HEK293 (cell line): Measurements from ENCODE around the gene WDR64.

Experiments
- BCL11B ChIP-seq: fragments of 450-650 bp; formaldehyde crosslinking; IDR thresholded peaks from 2 replicates; pipeline ENCODE4 v1.5.1; 2016; ENCODE audit warnings: low read depth, missing biosample characterization, missing genetic modification characterization
- GFI1B ChIP-seq: fragments of 450-650 bp; formaldehyde crosslinking; IDR thresholded peaks from 2 replicates; pipeline ENCODE4 v1.5.1; 2016; ENCODE audit warnings: missing biosample characterization, missing genetic modification characterization
- GLIS2 ChIP-seq: fragments of 450-650 bp; formaldehyde crosslinking; IDR thresholded peaks from 2 replicates; pipeline ENCODE4 v1.5.1; 2016; ENCODE audit warnings: missing biosample characterization, missing genetic modification characterization
- RBAK ChIP-seq: fragments of 450-650 bp; formaldehyde crosslinking; IDR thresholded peaks from 2 replicates; pipeline ENCODE4 v1.5.1; 2016; ENCODE audit warnings: missing biosample characterization, missing genetic modification characterization
- REPIN1 ChIP-seq: fragments of 450-650 bp; formaldehyde crosslinking; IDR thresholded peaks from 2 replicates; pipeline ENCODE4 v1.5.1; 2017; ENCODE audit warnings: missing biosample characterization, missing genetic modification characterization, low read depth
- SALL2 ChIP-seq: fragments of 450-650 bp; formaldehyde crosslinking; IDR thresholded peaks from 2 replicates; pipeline ENCODE4 v1.5.0; 2017; ENCODE audit warnings: missing biosample characterization, mild to moderate bottlenecking, missing genetic modification characterization, borderline replicate concordance
- SCRT2 ChIP-seq: fragments of 450-650 bp; formaldehyde crosslinking; IDR thresholded peaks from 2 replicates; pipeline ENCODE4 v1.5.1; 2016; ENCODE audit warnings: missing biosample characterization, missing genetic modification characterization
- SP7 ChIP-seq: fragments of 450-650 bp; formaldehyde crosslinking; IDR thresholded peaks from 2 replicates; pipeline ENCODE4 v1.5.1; 2016; ENCODE audit warnings: missing biosample characterization, missing genetic modification characterization
- TRIM28 ChIP-seq: IDR thresholded peaks from 2 replicates; pipeline ENCODE4 v1.6.1; 2011; ENCODE audit warnings: low read length, control low read depth, borderline replicate concordance
- WT1 ChIP-seq: fragments of 450-650 bp; formaldehyde crosslinking; IDR thresholded peaks from 2 replicates; pipeline ENCODE4 v1.5.1; 2016; ENCODE audit warnings: missing biosample characterization, missing genetic modification characterization
- ZBTB21 ChIP-seq: fragments of 450-650 bp; formaldehyde crosslinking; IDR thresholded peaks from 2 replicates; pipeline ENCODE4 v1.5.1; 2017; ENCODE audit warnings: missing biosample characterization, missing genetic modification characterization
- ZEB2 ChIP-seq: fragments of 450-650 bp; formaldehyde crosslinking; IDR thresholded peaks from 2 replicates; pipeline ENCODE4 v1.5.1; 2016; ENCODE audit warnings: missing biosample characterization, missing genetic modification characterization
- ZFP3 ChIP-seq: fragments of 450-650 bp; formaldehyde crosslinking; IDR thresholded peaks from 2 replicates; pipeline ENCODE4 v1.5.1; 2016; ENCODE audit warnings: low read depth, missing biosample characterization, missing genetic modification characterization
- ZIC2 ChIP-seq: fragments of 450-650 bp; formaldehyde crosslinking; IDR thresholded peaks from 2 replicates; pipeline ENCODE4 v1.5.1; 2016; ENCODE audit warnings: missing biosample characterization, missing genetic modification characterization
- ZNF114 ChIP-seq: fragments of 450-650 bp; formaldehyde crosslinking; IDR thresholded peaks from 2 replicates; pipeline ENCODE4 v1.5.0; 2017; ENCODE audit warnings: missing biosample characterization, missing genetic modification characterization
- ZNF133 ChIP-seq: fragments of 450-650 bp; formaldehyde crosslinking; IDR thresholded peaks from 2 replicates; pipeline ENCODE4 v1.5.1; 2016; ENCODE audit warnings: missing biosample characterization, missing genetic modification characterization
- ZNF16 ChIP-seq: fragments of 450-650 bp; formaldehyde crosslinking; IDR thresholded peaks from 2 replicates; pipeline ENCODE4 v1.5.1; 2016; ENCODE audit warnings: low read depth, missing biosample characterization, missing genetic modification characterization
- ZNF23 ChIP-seq: fragments of 450-650 bp; formaldehyde crosslinking; IDR thresholded peaks from 2 replicates; pipeline ENCODE4 v1.5.1; 2016; ENCODE audit warnings: missing biosample characterization, missing genetic modification characterization, borderline replicate concordance
- ZNF266 ChIP-seq: fragments of 450-650 bp; formaldehyde crosslinking; IDR thresholded peaks from 2 replicates; pipeline ENCODE4 v1.5.1; 2016; ENCODE audit warnings: missing biosample characterization, missing genetic modification characterization, low read depth
- ZNF311 ChIP-seq: fragments of 450-650 bp; formaldehyde crosslinking; IDR thresholded peaks from 2 replicates; pipeline ENCODE4 v1.5.1; 2017; ENCODE audit warnings: missing biosample characterization, missing genetic modification characterization, borderline replicate concordance
- ZNF423 ChIP-seq: fragments of 450-650 bp; formaldehyde crosslinking; IDR thresholded peaks from 2 replicates; pipeline ENCODE4 v1.5.1; 2016; ENCODE audit warnings: missing biosample characterization, missing genetic modification characterization
- ZNF426 ChIP-seq: fragments of 450-650 bp; formaldehyde crosslinking; IDR thresholded peaks from 2 replicates; pipeline ENCODE4 v1.5.1; 2017; ENCODE audit warnings: missing biosample characterization, missing genetic modification characterization, mild to moderate bottlenecking, inconsistent platforms, moderate library complexity
- ZNF521 ChIP-seq: fragments of 450-650 bp; formaldehyde crosslinking; IDR thresholded peaks from 2 replicates; pipeline ENCODE4 v1.5.1; 2017; ENCODE audit warnings: missing biosample characterization, mild to moderate bottlenecking, missing genetic modification characterization
- ZNF558 ChIP-seq: fragments of 450-650 bp; formaldehyde crosslinking; IDR thresholded peaks from 2 replicates; pipeline ENCODE4 v1.5.1; 2016; ENCODE audit warnings: missing biosample characterization, missing genetic modification characterization
- ZSCAN23 ChIP-seq: fragments of 450-650 bp; formaldehyde crosslinking; IDR thresholded peaks from 2 replicates; pipeline ENCODE4 v1.5.1; 2016; ENCODE audit warnings: missing biosample characterization, missing genetic modification characterization
- ZSCAN30 ChIP-seq: fragments of 450-650 bp; IDR thresholded peaks from 2 replicates; pipeline ENCODE4 v1.5.1; 2018; ENCODE audit warnings: missing biosample characterization, mild to moderate bottlenecking, missing genetic modification characterization, moderate library complexity
- TF ChIP-seq, protein P1 (sequence below): fragments of 450-650 bp; IDR thresholded peaks from 2 replicates; pipeline ENCODE4 v1.5.1; 2018; ENCODE audit warnings: missing biosample characterization, missing genetic modification characterization
- TF ChIP-seq, protein P2 (sequence below): fragments of 450-650 bp; formaldehyde crosslinking; IDR thresholded peaks from 2 replicates; pipeline ENCODE4 v1.5.1; 2016; ENCODE audit warnings: missing biosample characterization, missing genetic modification characterization
- TF ChIP-seq, protein P3 (sequence below): fragments of 450-650 bp; formaldehyde crosslinking; IDR thresholded peaks from 2 replicates; pipeline ENCODE4 v1.5.1; 2016; ENCODE audit warnings: missing biosample characterization, missing genetic modification characterization
- TF ChIP-seq, protein P4 (sequence below): fragments of 450-650 bp; formaldehyde crosslinking; IDR thresholded peaks from 2 replicates; pipeline ENCODE4 v1.5.1; 2016; ENCODE audit warnings: missing biosample characterization, missing genetic modification characterization, low read depth
- TF ChIP-seq, protein P5 (sequence below): fragments of 450-650 bp; formaldehyde crosslinking; IDR thresholded peaks from 2 replicates; pipeline ENCODE4 v1.5.1; 2016; ENCODE audit warnings: missing biosample characterization, missing genetic modification characterization

The WDR64 gene

DNA sequence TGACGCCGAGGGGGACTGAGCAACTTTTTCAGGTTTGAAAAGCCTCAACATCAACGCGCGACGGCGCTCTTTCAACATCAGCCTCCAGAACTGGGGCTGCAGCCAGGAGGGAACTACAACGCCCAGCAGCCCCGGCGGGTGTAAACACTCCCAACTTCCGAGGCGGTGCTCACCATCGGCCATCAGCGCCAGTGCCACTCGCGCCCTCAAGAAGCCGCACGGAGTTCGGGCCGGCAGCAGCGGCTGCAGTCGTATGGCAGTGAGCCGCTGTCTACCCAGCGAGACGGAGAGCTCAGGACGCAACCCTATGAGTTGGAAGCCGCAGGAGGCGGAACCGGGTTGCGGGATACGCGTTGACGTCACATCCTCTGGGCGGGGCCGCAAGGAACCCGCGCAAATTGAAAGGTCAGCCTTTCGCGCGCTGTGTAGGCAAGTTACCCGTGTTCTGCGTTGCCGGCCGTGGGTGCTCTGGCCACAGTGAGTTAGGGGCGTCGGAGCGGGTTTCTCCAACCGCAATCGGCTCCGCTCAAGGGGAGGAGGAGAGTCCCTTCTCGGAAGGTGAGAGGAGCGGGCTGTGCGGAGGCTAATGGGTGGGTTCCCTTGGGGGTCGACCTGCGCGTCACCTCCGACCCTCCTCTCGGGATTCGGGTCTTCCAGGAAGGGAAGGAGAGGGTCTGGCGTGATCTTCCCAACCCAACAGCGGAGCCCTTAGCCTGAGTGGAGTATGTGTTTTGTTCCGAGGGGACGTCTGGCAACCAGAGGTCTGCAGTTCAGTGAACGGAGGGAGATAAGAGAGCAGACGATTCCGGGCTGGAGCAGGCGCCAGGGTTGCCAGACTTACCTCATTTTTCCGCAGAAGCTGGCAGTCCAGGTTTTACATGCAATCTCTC is 196.0 kb downstream of the WDR64 start, which contains the start of gene EXO1 (continued):
- TF ChIP-seq ZFP3 (tag by site-specific recombination) (no peak), ZBTB21 (tag by site-specific recombination) (peak; percentile 94), ZNF426 (no peak), ZNF521 (no peak), BCL11B (peak; percentile 99), TRIM28 (no peak), ZSCAN23 (tag by site-specific recombination) (no peak; the same call in 1 of the 2 replicates), RBAK (tag by site-specific recombination) (no peak), GLIS2 (tag by site-specific recombination) (peak; percentile 91), ZNF423 (tag by site-specific recombination) (no peak; the same call in 1 of the 2 replicates), ZNF266 (no peak), REPIN1 (tag by site-specific recombination) (peak; percentile 95; the same call in 1 of the 2 replicates), ZNF114 (tag by site-specific recombination) (no peak), ZNF16 (no peak), ZNF558 (no peak), SCRT2 (tag by site-specific recombination) (peak; percentile 49), GFI1B (tag by site-specific recombination) (no peak), ZEB2 (tag by site-specific recombination) (peak; percentile 92; the same call in 1 of the 2 replicates), ZSCAN30 (tag by site-specific recombination) (peak; percentile 67; the same call in 1 of the 2 replicates), ZNF133 (tag by site-specific recombination) (no peak), ZNF23 (tag by site-specific recombination) (no peak), SP7 (peak; percentile 93), ZIC2 (tag by site-specific recombination) (no peak), WT1 (tag by site-specific recombination) (no peak; the same call in none of the 2 replicates), ZNF311 (tag by site-specific recombination) (no peak), SALL2 (tag by site-specific recombination) (no peak)
- TF ChIP-seq, protein P1, sequence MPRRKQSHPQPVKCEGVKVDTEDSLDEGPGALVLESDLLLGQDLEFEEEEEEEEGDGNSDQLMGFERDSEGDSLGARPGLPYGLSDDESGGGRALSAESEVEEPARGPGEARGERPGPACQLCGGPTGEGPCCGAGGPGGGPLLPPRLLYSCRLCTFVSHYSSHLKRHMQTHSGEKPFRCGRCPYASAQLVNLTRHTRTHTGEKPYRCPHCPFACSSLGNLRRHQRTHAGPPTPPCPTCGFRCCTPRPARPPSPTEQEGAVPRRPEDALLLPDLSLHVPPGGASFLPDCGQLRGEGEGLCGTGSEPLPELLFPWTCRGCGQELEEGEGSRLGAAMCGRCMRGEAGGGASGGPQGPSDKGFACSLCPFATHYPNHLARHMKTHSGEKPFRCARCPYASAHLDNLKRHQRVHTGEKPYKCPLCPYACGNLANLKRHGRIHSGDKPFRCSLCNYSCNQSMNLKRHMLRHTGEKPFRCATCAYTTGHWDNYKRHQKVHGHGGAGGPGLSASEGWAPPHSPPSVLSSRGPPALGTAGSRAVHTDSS = no peak
- TF ChIP-seq, protein P2, sequence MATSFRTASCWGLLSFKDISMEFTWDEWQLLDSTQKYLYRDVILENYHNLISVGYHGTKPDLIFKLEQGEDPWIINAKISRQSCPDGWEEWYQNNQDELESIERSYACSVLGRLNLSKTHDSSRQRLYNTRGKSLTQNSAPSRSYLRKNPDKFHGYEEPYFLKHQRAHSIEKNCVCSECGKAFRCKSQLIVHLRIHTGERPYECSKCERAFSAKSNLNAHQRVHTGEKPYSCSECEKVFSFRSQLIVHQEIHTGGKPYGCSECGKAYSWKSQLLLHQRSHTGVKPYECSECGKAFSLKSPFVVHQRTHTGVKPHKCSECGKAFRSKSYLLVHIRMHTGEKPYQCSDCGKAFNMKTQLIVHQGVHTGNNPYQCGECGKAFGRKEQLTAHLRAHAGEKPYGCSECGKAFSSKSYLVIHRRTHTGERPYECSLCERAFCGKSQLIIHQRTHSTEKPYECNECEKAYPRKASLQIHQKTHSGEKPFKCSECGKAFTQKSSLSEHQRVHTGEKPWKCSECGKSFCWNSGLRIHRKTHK (tag by site-specific recombination) = no peak
- TF ChIP-seq, protein P3, sequence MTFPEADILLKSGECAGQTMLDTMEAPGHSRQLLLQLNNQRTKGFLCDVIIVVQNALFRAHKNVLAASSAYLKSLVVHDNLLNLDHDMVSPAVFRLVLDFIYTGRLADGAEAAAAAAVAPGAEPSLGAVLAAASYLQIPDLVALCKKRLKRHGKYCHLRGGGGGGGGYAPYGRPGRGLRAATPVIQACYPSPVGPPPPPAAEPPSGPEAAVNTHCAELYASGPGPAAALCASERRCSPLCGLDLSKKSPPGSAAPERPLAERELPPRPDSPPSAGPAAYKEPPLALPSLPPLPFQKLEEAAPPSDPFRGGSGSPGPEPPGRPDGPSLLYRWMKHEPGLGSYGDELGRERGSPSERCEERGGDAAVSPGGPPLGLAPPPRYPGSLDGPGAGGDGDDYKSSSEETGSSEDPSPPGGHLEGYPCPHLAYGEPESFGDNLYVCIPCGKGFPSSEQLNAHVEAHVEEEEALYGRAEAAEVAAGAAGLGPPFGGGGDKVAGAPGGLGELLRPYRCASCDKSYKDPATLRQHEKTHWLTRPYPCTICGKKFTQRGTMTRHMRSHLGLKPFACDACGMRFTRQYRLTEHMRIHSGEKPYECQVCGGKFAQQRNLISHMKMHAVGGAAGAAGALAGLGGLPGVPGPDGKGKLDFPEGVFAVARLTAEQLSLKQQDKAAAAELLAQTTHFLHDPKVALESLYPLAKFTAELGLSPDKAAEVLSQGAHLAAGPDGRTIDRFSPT (tag by site-specific recombination) = peak; percentile 80
- TF ChIP-seq, protein P4, sequence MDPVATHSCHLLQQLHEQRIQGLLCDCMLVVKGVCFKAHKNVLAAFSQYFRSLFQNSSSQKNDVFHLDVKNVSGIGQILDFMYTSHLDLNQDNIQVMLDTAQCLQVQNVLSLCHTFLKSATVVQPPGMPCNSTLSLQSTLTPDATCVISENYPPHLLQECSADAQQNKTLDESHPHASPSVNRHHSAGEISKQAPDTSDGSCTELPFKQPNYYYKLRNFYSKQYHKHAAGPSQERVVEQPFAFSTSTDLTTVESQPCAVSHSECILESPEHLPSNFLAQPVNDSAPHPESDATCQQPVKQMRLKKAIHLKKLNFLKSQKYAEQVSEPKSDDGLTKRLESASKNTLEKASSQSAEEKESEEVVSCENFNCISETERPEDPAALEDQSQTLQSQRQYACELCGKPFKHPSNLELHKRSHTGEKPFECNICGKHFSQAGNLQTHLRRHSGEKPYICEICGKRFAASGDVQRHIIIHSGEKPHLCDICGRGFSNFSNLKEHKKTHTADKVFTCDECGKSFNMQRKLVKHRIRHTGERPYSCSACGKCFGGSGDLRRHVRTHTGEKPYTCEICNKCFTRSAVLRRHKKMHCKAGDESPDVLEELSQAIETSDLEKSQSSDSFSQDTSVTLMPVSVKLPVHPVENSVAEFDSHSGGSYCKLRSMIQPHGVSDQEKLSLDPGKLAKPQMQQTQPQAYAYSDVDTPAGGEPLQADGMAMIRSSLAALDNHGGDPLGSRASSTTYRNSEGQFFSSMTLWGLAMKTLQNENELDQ (tag by site-specific recombination) = no peak
- TF ChIP-seq, protein P5, sequence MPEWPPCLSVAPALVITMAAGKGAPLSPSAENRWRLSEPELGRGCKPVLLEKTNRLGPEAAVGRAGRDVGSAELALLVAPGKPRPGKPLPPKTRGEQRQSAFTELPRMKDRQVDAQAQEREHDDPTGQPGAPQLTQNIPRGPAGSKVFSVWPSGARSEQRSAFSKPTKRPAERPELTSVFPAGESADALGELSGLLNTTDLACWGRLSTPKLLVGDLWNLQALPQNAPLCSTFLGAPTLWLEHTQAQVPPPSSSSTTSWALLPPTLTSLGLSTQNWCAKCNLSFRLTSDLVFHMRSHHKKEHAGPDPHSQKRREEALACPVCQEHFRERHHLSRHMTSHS = no peak
